GM06990 (cell line): ENCODE data around the gene G6PC1.
"Not testable (repeated sequence)": the region's sequence is repeated elsewhere in the genome, so short reads cannot be mapped to it uniquely, and the experiment has no call there.

Source experiments
- DNase-seq: peaks from one replicate; pipeline ENCODE4 v3.0.0-alpha.2; 2011; ENCODE audit not compliant: insufficient read length; ENCODE audit errors: extremely low read depth
- H3K27me3 ChIP-seq: replicated peaks from 2 replicates; pipeline ENCODE4 v1.6.0; 2011; ENCODE audit warnings: low read length; ENCODE audit not compliant: control insufficient read depth, insufficient read depth
- H3K36me3 ChIP-seq: 2 replicates; pipeline ENCODE4 v1.5.1; 2011; ENCODE audit warnings: low read length; ENCODE audit not compliant: control insufficient read depth, insufficient read depth
- H3K4me3 ChIP-seq: replicated peaks from 2 replicates; pipeline ENCODE4 v1.5.1; 2011; ENCODE audit warnings: low read depth, mild to moderate bottlenecking, control low read depth, low read length
- TF ChIP-seq, protein P1 (sequence below): IDR thresholded peaks from 2 replicates; pipeline ENCODE4 v1.5.1; 2011; ENCODE audit warnings: low read length, control low read depth, mild to moderate bottlenecking, inconsistent platforms; ENCODE audit not compliant: insufficient read depth, poor library complexity, severe bottlenecking

G6PC1 gene

DNA sequence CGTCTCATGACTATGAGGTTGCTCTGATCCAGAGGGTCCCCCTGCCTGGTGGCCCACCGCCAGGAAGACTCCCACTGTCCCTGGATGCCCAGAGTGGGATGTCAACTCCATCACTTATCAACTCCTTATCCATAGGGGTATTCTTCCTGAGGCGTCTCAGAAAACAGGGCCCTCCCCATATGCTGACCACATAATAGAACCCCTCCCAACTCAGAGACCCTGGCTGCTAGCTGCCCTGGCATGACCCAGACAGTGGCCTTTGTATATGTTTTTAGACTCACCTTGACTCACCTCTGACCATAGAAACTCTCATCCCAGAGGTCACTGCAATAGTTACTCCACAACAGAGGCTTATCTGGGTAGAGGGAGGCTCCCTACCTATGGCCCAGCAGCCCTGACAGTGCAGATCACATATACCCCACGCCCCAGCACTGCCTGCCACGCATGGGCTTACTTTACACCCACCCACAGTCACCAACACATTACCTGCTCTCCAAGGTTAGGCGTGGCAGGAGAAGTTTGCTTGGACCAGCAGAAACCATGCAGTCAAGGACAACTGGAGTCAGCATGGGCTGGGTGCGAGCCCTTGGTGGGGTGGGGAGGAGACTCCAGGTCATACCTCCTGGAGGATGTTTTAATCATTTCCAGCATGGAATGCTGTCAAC, 2.3 kb upstream of the G6PC1 start:
- TF ChIP-seq, protein P1, sequence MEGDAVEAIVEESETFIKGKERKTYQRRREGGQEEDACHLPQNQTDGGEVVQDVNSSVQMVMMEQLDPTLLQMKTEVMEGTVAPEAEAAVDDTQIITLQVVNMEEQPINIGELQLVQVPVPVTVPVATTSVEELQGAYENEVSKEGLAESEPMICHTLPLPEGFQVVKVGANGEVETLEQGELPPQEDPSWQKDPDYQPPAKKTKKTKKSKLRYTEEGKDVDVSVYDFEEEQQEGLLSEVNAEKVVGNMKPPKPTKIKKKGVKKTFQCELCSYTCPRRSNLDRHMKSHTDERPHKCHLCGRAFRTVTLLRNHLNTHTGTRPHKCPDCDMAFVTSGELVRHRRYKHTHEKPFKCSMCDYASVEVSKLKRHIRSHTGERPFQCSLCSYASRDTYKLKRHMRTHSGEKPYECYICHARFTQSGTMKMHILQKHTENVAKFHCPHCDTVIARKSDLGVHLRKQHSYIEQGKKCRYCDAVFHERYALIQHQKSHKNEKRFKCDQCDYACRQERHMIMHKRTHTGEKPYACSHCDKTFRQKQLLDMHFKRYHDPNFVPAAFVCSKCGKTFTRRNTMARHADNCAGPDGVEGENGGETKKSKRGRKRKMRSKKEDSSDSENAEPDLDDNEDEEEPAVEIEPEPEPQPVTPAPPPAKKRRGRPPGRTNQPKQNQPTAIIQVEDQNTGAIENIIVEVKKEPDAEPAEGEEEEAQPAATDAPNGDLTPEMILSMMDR, result no peak
- Histone ChIP-seq H3K4me3 (no peak overlapping the region), H3K27me3 (peaks cover 2% of the 10 kb centered on the region; the same call in 1 of the 2 replicates), H3K36me3 (no peaks in the 10 kb centered on the region)
- no peak for DNase-seq

DNA sequence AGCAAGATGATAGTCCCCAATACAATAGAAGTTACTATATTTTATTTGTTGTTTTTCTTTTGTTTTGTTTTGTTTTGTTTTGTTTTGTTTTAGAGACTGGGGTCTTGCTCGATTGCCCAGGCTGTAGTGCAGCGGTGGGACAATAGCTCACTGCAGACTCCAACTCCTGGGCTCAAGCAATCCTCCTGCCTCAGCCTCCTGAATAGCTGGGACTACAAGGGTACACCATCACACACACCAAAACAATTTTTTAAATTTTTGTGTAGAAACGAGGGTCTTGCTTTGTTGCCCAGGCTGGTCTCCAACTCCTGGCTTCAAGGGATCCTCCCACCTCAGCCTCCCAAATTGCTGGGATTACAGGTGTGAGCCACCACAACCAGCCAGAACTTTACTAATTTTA, 618 bp upstream of the G6PC1 start:
- H3K27me3 ChIP-seq, H3K4me3 ChIP-seq, DNase-seq, H3K36me3 ChIP-seq: not testable (repeated sequence)

DNA sequence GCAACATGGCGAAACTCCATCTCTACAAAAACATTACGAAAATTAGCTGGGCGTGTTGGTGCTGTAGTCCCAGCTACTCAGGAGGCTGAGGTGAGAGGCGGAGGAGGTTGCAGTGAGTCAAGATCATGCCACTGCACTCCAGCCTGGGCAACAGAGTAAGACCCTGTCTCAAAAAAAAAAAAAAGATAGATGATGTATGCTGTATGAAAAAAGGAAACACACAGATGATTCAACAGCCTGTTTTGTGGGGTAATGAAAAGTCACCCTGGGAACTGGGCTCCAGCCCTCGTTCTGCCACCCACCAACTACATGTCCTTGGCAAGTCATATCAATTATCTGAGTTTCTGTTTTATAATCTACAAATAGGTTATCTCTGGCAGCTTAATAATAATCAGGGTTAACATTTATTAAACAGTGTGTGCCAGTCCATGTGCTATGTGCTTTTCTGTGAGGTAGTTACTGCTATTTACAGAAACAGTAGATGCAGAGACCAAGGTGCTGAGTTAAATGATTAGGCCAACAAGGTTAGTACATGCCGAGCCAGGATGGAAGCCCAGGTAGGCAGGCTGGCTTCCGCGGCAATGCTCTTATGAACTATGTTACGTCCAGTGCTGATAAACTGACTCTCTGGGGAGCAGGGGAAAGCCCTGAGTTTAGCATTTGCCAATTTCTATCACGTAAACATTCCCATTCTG, 1.1 kb downstream of the G6PC1 start:
- Histone ChIP-seq H3K36me3 (no peaks in the 10 kb centered on the region), H3K27me3 (peaks cover 2% of the 10 kb centered on the region; the same call in 1 of the 2 replicates), H3K4me3 (no peak overlapping the region)
- DNase-seq, result no peak
- TF ChIP-seq, protein P1, result no peak

DNA sequence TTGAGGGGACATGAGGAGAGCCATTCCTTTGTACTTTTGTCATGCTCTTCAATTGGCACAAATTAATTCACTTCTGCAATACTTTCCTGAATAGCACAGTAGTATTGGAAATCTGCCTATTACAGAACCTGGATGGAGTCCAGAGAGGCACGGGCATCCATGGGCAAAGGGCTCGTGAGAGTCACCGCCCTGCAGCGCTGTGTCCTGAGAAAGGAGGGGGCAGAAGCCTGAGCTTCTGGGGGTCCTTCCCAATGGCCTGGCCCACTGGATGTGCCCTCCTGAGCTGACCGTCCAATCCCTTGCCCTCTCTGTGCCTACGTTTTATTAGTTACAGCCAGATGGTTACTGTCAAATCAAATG, 3.5 kb downstream of the G6PC1 start:
- TF ChIP-seq, protein P1, result no peak
- no peak for DNase-seq
- H3K27me3 ChIP-seq, result no peaks in the 10 kb centered on the region
- no peaks in the 10 kb centered on the region for H3K36me3 ChIP-seq
- H3K4me3 ChIP-seq, result no peak overlapping the region

DNA sequence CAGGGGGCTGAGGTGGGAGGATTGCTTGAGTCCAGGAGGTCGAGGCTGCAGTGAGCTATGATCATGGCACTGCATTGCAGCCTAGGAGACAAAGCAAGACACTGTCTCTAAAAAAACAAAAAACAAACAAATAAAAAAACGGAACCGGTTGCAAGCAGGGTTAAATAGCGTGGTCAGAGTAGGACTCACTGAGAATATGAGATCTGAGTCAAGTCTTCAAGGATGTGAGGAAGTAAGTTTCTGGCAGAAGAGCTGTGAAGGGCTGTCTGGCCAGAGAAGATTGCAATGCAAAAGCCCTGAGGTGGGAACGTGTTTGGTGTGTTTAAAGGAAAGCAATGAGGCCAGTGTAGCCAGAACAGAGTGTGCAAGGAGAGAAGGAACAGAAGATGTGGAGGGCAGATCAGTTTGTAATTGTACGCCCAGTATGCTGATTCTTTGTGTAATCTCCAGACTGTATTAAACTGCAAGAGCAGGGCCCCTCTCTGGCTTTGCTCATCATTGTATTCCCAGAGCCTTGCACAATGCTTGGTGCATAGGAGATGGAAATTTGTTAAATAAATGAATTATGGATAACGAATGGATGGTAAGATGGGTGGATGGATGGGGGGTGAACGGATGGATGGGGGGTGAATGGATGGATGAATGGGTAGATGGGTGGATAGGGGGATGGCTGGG, 6.3 kb downstream of the G6PC1 start:
- Histone ChIP-seq H3K36me3 (no peaks in the 10 kb centered on the region), H3K27me3 (no peaks in the 10 kb centered on the region), H3K4me3 (no peak overlapping the region)
- TF ChIP-seq, protein P1, result no peak
- DNase-seq, result no peak

DNA sequence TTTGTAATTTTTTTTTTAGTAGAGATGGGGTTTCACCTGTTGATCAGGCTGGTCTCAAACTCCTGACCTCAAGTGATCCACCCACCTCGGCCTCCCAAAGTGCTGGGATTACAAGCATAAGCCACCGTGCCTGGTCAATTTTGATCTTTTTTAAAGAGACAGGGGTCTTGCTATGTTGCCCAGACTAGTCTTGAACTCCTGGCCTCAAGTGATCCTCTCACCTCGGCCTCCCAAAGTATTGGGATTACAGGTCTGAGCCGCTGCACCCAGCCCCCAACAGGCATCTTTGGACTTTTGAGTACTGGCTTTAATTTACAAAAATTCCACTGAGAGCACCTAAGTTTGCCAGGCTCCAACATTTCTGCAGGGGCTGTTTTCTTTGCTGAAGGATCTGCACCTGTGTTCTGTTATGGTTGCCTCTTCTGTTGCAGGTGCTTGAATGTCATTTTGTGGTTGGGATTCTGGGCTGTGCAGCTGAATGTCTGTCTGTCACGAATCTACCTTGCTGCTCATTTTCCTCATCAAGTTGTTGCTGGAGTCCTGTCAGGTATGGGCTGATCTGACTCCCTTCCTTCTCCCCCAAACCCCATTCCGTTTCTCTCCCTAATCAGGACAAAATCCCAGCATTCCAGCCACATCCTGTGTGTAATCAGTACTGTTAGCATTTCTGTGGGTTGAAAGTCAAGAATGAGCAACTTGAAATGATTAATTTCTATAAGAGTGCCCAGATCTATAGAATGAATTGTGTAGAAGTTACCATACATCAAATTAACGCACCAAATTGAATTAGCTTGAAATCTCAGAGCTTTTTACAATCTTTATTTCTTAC, 8.5 kb downstream of the G6PC1 start:
- Histone ChIP-seq H3K36me3 (no peaks in the 10 kb centered on the region), H3K27me3 (no peaks in the 10 kb centered on the region), H3K4me3 (no peak overlapping the region)
- TF ChIP-seq, protein P1, result no peak
- DNase-seq, result no peak
